ENCODE data around the gene TUBA1C.

The TUBA1C gene

GRCh38 chr12:49322708-49323523 lies 58.0 kb downstream of the TUBA1C start, which contains the start of gene TROAP (continued):
- no peak for TF ChIP-seq TSHZ1 (tag by site-specific recombination; IDR thresholded peaks at IDR 0.05; ENCODE audit: borderline replicate concordance)
- no peak for TF ChIP-seq ZNF610 (tag by site-specific recombination; IDR thresholded peaks at IDR 0.05; ENCODE audit: borderline replicate concordance)
- TF ChIP-seq ZNF221 (tag by site-specific recombination; IDR thresholded peaks at IDR 0.05; ENCODE audit: borderline replicate concordance) = no peak
- no peak for TF ChIP-seq ZNF549 (tag by site-specific recombination; IDR thresholded peaks at IDR 0.05)
- TF ChIP-seq ZNF202 (tag by site-specific recombination; IDR thresholded peaks at IDR 0.05; ENCODE audit: borderline replicate concordance) = no peak
- peak; percentile 95 for TF ChIP-seq ZNF335 (tag by site-specific recombination; conservative IDR thresholded peaks at IDR 0.05)
- no peak for TF ChIP-seq ZNF777 (tag by site-specific recombination; IDR thresholded peaks at IDR 0.05; ENCODE audit: borderline replicate concordance)
- TF ChIP-seq PRDM10 (tag by site-specific recombination; IDR thresholded peaks at IDR 0.05) = peak; percentile 16; the same call in 1 of the 2 replicates
- no peak for TF ChIP-seq ZNF23 (tag by site-specific recombination; IDR thresholded peaks at IDR 0.05; ENCODE audit: borderline replicate concordance)
- TF ChIP-seq GLIS2 (tag by site-specific recombination; IDR thresholded peaks at IDR 0.05) = peak; percentile 70
- TF ChIP-seq FEZF1 (tag by site-specific recombination; IDR thresholded peaks at IDR 0.05) = no peak
- no peak for TF ChIP-seq ZNF366 (tag by site-specific recombination; conservative IDR thresholded peaks at IDR 0.05)
- no peak for TF ChIP-seq ZNF529 (tag by site-specific recombination; IDR thresholded peaks at IDR 0.05; ENCODE audit: insufficient replicate concordance)
- TF ChIP-seq BCL11A (tag by site-specific recombination; IDR thresholded peaks at IDR 0.05; ENCODE audit: low read depth) = no peak
- TF ChIP-seq ZFP41 (tag by site-specific recombination; IDR thresholded peaks at IDR 0.05; ENCODE audit: borderline replicate concordance) = no peak
- TF ChIP-seq ZNF138 (tag by site-specific recombination; IDR thresholded peaks at IDR 0.05; ENCODE audit: borderline replicate concordance) = no peak
- no peak for TF ChIP-seq ZNF354C (tag by site-specific recombination; IDR thresholded peaks at IDR 0.05; ENCODE audit: borderline replicate concordance, low read depth)
- no peak for TF ChIP-seq ZNF792 (tag by site-specific recombination; IDR thresholded peaks at IDR 0.05)
- peak; percentile 94 for TF ChIP-seq ZNF362 (tag by site-specific recombination; IDR thresholded peaks at IDR 0.05)
- no peak for TF ChIP-seq ZBTB11 (tag by site-specific recombination; conservative IDR thresholded peaks at IDR 0.05; ENCODE audit: low read depth)
- peak; percentile 53; the same call in 1 of the 2 replicates for TF ChIP-seq KLF1 (tag by site-specific recombination; IDR thresholded peaks at IDR 0.05)
- TF ChIP-seq ZBTB49 (tag by site-specific recombination; IDR thresholded peaks at IDR 0.05; ENCODE audit: low read depth) = no peak
